SK-N-SH (cell line): ENCODE data around the gene OSBPL5. TPM values are rescaled to one million over a fixed set of nuclear protein-coding genes. Genes with fewer than 3 reads are reported as not detected.

ENCODE experiments used
- CTCF ChIA-PET: fragments of 300-600, 350-600 bp; formaldehyde crosslinking; extraction: SDS; loops from one replicate; lab custom pipeline; 2021; lab: Yijun Ruan, JAX
- POLR2A ChIA-PET: fragments of 350-600 bp; sonication (Branson Sonifier 250); formaldehyde crosslinking; extraction: SDS; loops from one replicate; lab custom pipeline; 2020; ENCODE audit warnings: antibody characterized with exemption, inconsistent platforms; lab: Yijun Ruan, JAX
- DNase-seq: peaks from one replicate; pipeline ENCODE4 v3.0.0; 2012
- H2AFZ ChIP-seq: fragments of 200-600 bp; sonication (generic); 2 replicates; pipeline ENCODE4 v1.8.1; 2016; ENCODE audit warnings: antibody characterized with exemption, mild to moderate bottlenecking, low read depth
- H3F3A ChIP-seq: fragments of 200-600 bp; sonication (generic); replicated peaks from 2 replicates; pipeline ENCODE3; 2016; ENCODE audit warnings: antibody characterized with exemption, mild to moderate bottlenecking; ENCODE audit not compliant: insufficient read depth
- H3K27ac ChIP-seq, 2 experiments: fragments of 200-500 bp in 1 of 2; fragments of 200-600 bp in 1 of 2; sonication (Bioruptor generic) in 1 of 2; sonication (generic), shearing (Covaris generic) in 1 of 2; 2 replicates each; pipeline versions ENCODE4 v1.5.1 to v1.6.1; 2014 to 2016; ENCODE audit warnings: low read depth in 2 of 2, inconsistent platforms in 1 of 2, low read length in 1 of 2, mild to moderate bottlenecking in 1 of 2, mixed read lengths in 1 of 2
- H3K27me3 ChIP-seq: fragments of 200-600 bp; sonication (generic), shearing (Covaris generic); 2 replicates; pipeline ENCODE4 v1.6.1; 2016; ENCODE audit warnings: mixed run types; ENCODE audit not compliant: insufficient read depth
- H3K36me3 ChIP-seq, 2 experiments: fragments of 200-500 bp in 1 of 2; fragments of 200-600 bp in 1 of 2; sonication (Bioruptor generic) in 1 of 2; sonication (generic) in 1 of 2; replicated peaks in 1 of 2; 2 replicates each; pipeline versions ENCODE3 to v1.5.1; 2014 to 2016; ENCODE audit warnings: low read length in 1 of 2, mild to moderate bottlenecking in 1 of 2; ENCODE audit not compliant: insufficient read depth in 2 of 2, control insufficient read depth in 1 of 2
- H3K4me1 ChIP-seq, 2 experiments: fragments of 200-500 bp in 1 of 2; fragments of 200-600 bp in 1 of 2; sonication (Bioruptor generic) in 1 of 2; sonication (generic), shearing (Covaris generic) in 1 of 2; 2 replicates each; pipeline versions ENCODE4 v1.5.1 to v1.6.1; 2014 to 2016; ENCODE audit warnings: low read depth in 1 of 2, low read length in 1 of 2, mixed run types in 1 of 2; ENCODE audit not compliant: insufficient read depth in 2 of 2, control insufficient read depth in 1 of 2
- H3K4me2 ChIP-seq: fragments of 200-600 bp; sonication (generic), shearing (Covaris generic); 2 replicates; pipeline ENCODE4 v1.6.1; 2017; ENCODE audit warnings: mixed run types
- H3K4me3 ChIP-seq, 2 experiments: fragments of 200-500 bp in 1 of 2; fragments of 200-600 bp in 1 of 2; sonication (Bioruptor generic) in 1 of 2; sonication (generic), shearing (Covaris generic) in 1 of 2; 2 replicates each; pipeline versions ENCODE4 v1.5.1 to v1.8.1; 2014 to 2016; ENCODE audit warnings: low read depth in 2 of 2, inconsistent platforms in 1 of 2, low read length in 1 of 2, mild to moderate bottlenecking in 1 of 2, mixed read lengths in 1 of 2, moderate library complexity in 1 of 2
- H3K79me2 ChIP-seq: fragments of 200-600 bp; sonication (generic); 2 replicates; pipeline ENCODE4 v1.8.1; 2017; ENCODE audit warnings: mild to moderate bottlenecking; ENCODE audit not compliant: insufficient read depth
- H3K9ac ChIP-seq: fragments of 200-600 bp; sonication (generic); 2 replicates; pipeline ENCODE4 v1.6.1; 2017; ENCODE audit warnings: mixed run types
- H3K9me2 ChIP-seq: fragments of 200-600 bp; sonication (generic); 2 replicates; pipeline ENCODE4 v1.6.1; 2017; ENCODE audit warnings: mixed run types
- H3K9me3 ChIP-seq: fragments of 200-600 bp; sonication (generic); 2 replicates; pipeline ENCODE4 v1.6.1; 2017; ENCODE audit warnings: mixed run types, mild to moderate bottlenecking, moderate library complexity
- H4K20me1 ChIP-seq: fragments of 200-600 bp; sonication (generic); 2 replicates; pipeline ENCODE4 v1.6.1; 2017; ENCODE audit warnings: mild to moderate bottlenecking, mixed run types; ENCODE audit not compliant: insufficient read depth
- ELF1 ChIP-seq: IDR thresholded peaks from 2 replicates; pipeline ENCODE4 v1.4.0; 2012
- EP300 ChIP-seq, 2 experiments: IDR thresholded peaks; 2 replicates each; pipeline versions ENCODE4 v1.4.0 to v1.6.1; 2012; ENCODE audit warnings: borderline replicate concordance in 1 of 2, low read depth in 1 of 2, low read length in 1 of 2
- FOXM1 ChIP-seq: IDR thresholded peaks from 2 replicates; pipeline ENCODE4 v1.4.0; 2012; ENCODE audit warnings: low read depth, mild to moderate bottlenecking
- IRF3 ChIP-seq: fragments of 150-350 bp; IDR thresholded peaks from 2 replicates; pipeline ENCODE4 v1.6.1; 2016; ENCODE audit warnings: mild to moderate bottlenecking, low read depth, low read length
- MXI1 ChIP-seq: IDR thresholded peaks from 2 replicates; pipeline ENCODE4 v1.6.1; 2012; ENCODE audit warnings: mild to moderate bottlenecking, low read depth, low read length, improper control_type of control experiment
- RAD21 ChIP-seq: IDR thresholded peaks from 2 replicates; pipeline ENCODE4 v1.6.1; 2012; ENCODE audit warnings: mild to moderate bottlenecking, low read length
- RCOR1 ChIP-seq: fragments of 150-350 bp; IDR thresholded peaks from 2 replicates; pipeline ENCODE4 v1.6.1; 2017; ENCODE audit warnings: antibody characterized with exemption, low read length
- REST ChIP-seq: IDR thresholded peaks from 2 replicates; pipeline ENCODE4 v1.6.1; 2012; ENCODE audit warnings: mild to moderate bottlenecking, low read depth, low read length, moderate library complexity
- RFX5 ChIP-seq: IDR thresholded peaks from 2 replicates; pipeline ENCODE4 v1.6.1; 2012; ENCODE audit warnings: mild to moderate bottlenecking, improper control_type of control experiment, low read length
- SMC3 ChIP-seq: IDR thresholded peaks from 2 replicates; pipeline ENCODE4 v1.6.1; 2012; ENCODE audit warnings: low read depth, low read length, improper control_type of control experiment
- TCF12 ChIP-seq: IDR thresholded peaks from 2 replicates; pipeline ENCODE4 v1.4.0; 2012
- TEAD4 ChIP-seq: IDR thresholded peaks from 2 replicates; pipeline ENCODE4 v1.4.0; 2012; ENCODE audit warnings: mild to moderate bottlenecking, borderline replicate concordance; ENCODE audit not compliant: insufficient read depth
- YY1 ChIP-seq: IDR thresholded peaks from 2 replicates; pipeline ENCODE4 v1.4.0; 2012; ENCODE audit warnings: low read depth, mild to moderate bottlenecking
- WGBS: methylation state at CpG from one replicate; pipeline ENCODE4 v1.1.6; 2017; ENCODE audit warnings: low lambda C conversion rate; 5-methylcytosine and 5-hydroxymethylcytosine counted together
- polyA plus RNA-seq, 3 experiments: library from polyadenylated mRNA; depleted of rRNA; stranded (reverse); fragments of >200 nt; gene quantifications; 2 replicates each; pipeline ENCODE4 v1.2.3, GENCODE V29; 2012
- TF ChIP-seq, protein P1 (sequence below): fragments of 150-350 bp; IDR thresholded peaks from 2 replicates; pipeline ENCODE4 v1.6.1; 2017; ENCODE audit warnings: antibody characterized with exemption, low read length, low read depth, borderline replicate concordance
- TF ChIP-seq, protein P2 (sequence below): IDR thresholded peaks from 2 replicates; pipeline ENCODE4 v1.4.0; 2012; ENCODE audit warnings: low read depth, borderline replicate concordance

OSBPL5 gene
- polyA plus RNA-seq, 1 of the 3 experiments (the other 2 are of a cell fraction), result 10.9 TPM

DNA sequence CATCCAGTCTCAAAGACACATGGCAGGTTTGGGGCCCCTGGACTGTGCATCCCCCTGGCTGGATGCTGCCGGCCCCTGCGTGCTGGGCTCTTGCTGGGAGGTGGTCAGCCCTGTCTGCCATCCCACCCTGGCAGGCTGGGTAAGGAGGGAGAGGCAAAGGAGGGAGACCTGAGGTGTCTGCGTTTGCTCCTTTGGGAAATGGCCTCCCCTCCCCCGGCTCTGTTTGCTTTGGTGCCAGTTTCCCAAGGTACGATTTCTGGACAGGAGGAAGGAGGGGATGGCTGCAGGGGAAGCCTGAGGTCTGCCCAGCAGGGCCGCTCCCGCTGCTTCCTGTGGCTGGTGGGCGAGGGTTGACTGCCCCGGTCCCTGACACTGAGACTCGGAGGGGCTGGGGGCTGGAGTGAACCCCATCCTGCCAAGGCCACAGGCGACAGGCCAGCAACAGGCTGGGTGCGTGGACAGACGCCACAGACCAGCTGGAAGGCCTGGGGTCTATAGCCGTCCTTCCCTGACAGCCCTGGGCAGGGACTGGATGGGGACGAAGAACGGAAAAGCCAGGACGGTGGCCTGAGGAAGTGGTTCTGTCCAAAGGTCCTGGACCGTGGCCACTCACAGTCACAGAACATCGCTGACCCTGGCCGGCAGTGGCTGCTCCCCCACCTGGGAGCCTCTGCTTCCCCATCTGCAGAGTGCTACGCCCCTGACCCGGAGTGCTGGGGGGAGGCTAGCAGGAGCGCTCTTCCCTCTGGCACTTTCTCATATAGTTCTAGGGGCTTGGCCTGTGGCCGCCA, 38.0 kb downstream of the OSBPL5 start (continued):
- TF ChIP-seq REST (no peak), FOXM1 (no peak), SMC3 (no peak), IRF3 (no peak), TCF12 (no peak), RAD21 (no peak), RFX5 (no peak), YY1 (no peak)

DNA sequence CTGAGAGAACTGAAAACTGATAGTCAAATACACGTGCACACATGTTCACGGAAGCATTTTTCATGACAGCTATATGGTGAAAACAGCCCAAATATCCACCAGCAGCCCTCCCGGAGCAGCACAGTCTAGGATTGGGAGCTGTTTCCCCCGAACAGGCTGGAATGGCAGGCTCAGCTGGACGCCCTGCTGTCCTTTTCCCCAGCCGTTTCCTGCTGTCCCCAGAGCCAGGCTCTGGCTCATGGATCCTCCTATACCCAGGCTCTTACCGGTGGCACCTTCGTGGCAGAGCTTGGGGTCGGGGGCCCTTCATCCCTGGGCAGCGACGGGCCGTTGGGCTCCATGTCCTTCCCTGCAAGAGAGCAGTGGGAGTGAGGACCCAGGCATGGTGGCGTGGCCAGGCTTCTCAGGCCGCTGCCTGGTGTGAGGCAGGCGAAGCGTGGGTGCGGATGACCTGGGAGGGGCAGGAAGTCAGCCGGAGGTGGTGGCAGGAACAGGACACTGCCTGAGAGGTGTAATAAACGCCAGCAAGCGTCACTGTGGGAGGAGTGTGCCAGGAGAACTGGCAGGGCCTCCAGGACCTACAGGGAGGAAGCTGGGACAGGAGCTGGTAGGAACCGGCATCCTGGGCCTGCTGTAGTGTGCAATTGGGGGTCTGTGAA, 38.8 kb downstream of the OSBPL5 start:
- H3F3A ChIP-seq, result peaks cover 12% of the 10 kb centered on the region
- POLR2A ChIA-PET, result no interaction called here
- DNase-seq, result no peak
- peaks cover 1 to 2% of the 10 kb centered on the region in 2 experiments for H3K36me3 ChIP-seq
- H3K27me3 ChIP-seq, result no peaks in the 10 kb centered on the region
- 96% methylated on average over 19 of the region's 21 CpGs for WGBS
- H4K20me1 ChIP-seq, result peaks cover 13% of the 10 kb centered on the region; the same call in 1 of the 2 replicates
- H3K4me1 ChIP-seq, result peaks cover 0 to 14% of the 10 kb centered on the region in 2 experiments; a peak in 1 of 4 replicates
- no peak overlapping the region for H3K9ac ChIP-seq
- no peaks in the 10 kb centered on the region for H3K9me2 ChIP-seq
- no peaks in the 10 kb centered on the region for H3K9me3 ChIP-seq
- H3K4me2 ChIP-seq, result no peak overlapping the region
- H3K4me3 ChIP-seq, result no peak overlapping the region
- no peak overlapping the region for H2AFZ ChIP-seq
- H3K27ac ChIP-seq, result no peak overlapping the region
- no peaks in the 10 kb centered on the region for H3K79me2 ChIP-seq
- CTCF ChIA-PET, result interaction anchor here (0.8 to 1.6 kb wide), 2 partner anchors 23 to 34 kb away, joined by 3 read pairs; no protein-coding TSS in a partner anchor
- TF ChIP-seq YY1 (no peak), RAD21 (no peak), RCOR1 (no peak), MXI1 (no peak), ELF1 (no peak), IRF3 (no peak), REST (no peak), EP300 (IDR thresholded peaks at IDR 0.05; ENCODE audit: borderline replicate concordance in 1 of 2, low read depth in 1 of 2, low read length in 1 of 2) (no peak), SMC3 (no peak), TEAD4 (no peak)
- TF ChIP-seq, protein P1, sequence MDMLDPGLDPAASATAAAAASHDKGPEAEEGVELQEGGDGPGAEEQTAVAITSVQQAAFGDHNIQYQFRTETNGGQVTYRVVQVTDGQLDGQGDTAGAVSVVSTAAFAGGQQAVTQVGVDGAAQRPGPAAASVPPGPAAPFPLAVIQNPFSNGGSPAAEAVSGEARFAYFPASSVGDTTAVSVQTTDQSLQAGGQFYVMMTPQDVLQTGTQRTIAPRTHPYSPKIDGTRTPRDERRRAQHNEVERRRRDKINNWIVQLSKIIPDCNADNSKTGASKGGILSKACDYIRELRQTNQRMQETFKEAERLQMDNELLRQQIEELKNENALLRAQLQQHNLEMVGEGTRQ, result no peak
- TF ChIP-seq, protein P2, sequence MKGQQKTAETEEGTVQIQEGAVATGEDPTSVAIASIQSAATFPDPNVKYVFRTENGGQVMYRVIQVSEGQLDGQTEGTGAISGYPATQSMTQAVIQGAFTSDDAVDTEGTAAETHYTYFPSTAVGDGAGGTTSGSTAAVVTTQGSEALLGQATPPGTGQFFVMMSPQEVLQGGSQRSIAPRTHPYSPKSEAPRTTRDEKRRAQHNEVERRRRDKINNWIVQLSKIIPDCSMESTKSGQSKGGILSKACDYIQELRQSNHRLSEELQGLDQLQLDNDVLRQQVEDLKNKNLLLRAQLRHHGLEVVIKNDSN, result no peak
